Adrenal gland (tissue), 12 donors: ENCODE results near the gene KMT2C. TPM values are rescaled to one million over a fixed set of nuclear protein-coding genes. Genes with fewer than 3 reads are reported as not detected.

Experiments
- DNase-seq, 7 donors: peaks; one replicate each; pipeline ENCODE4 v3.0.0-alpha.2; 2019 to 2020
- H3K27ac ChIP-seq, 5 donors: fragments of 200-600 bp; sonication (generic) in 4 of 5; 1 replicate in 3 of 5; 2 replicates in 2 of 5; pipeline versions ENCODE4 v1.5.1 to v1.8.0; 2016 to 2020; ENCODE audit warnings: mild to moderate bottlenecking in 1 of 5
- H3K27me3 ChIP-seq: fragments of 200-600 bp; 2 replicates; pipeline ENCODE4 v1.8.0; 2021
- H3K36me3 ChIP-seq, 2 donors: fragments of 200-600 bp; replicated peaks in 1 of 2; 1 replicate in 1 of 2; 2 replicates in 1 of 2; pipeline versions ENCODE4 v1.5.1 to v1.8.0; 2018 to 2022
- H3K4me1 ChIP-seq, 2 donors: fragments of 200-600 bp; replicated peaks in 1 of 2; 1 replicate in 1 of 2; 2 replicates in 1 of 2; pipeline versions ENCODE4 v1.5.1 to v1.8.0; 2018 to 2021
- H3K4me3 ChIP-seq, 4 donors: fragments of 200-600 bp; sonication (generic) in 3 of 4; one replicate each; pipeline ENCODE4 v1.5.1; 2016 to 2018
- H3K9me3 ChIP-seq, 3 donors: fragments of 200-600 bp; sonication (generic) in 1 of 3; replicated peaks in 1 of 3; 1 replicate in 2 of 3; 2 replicates in 1 of 3; pipeline versions ENCODE4 v1.5.1 to v1.8.0; 2016 to 2021
- CTCF ChIP-seq, 6 experiments: fragments of 450-650 bp in 4 of 6; fragments of 200-600 bp in 2 of 6; sonication (generic) in 1 of 6; IDR thresholded peaks; 1 replicate in 5 of 6; 2 replicates in 1 of 6; pipeline versions ENCODE4 v1.5.1 to v1.8.0; 2016 to 2021; ENCODE audit warnings: antibody characterized with exemption in 6 of 6, mild to moderate bottlenecking in 2 of 6, moderate library complexity in 1 of 6
- POLR2A ChIP-seq, 2 donors: fragments of 450-650 bp; IDR thresholded peaks; one replicate each; pipeline ENCODE4 v1.6.1; 2017; ENCODE audit warnings: antibody characterized with exemption in 2 of 2, mild to moderate bottlenecking in 2 of 2, moderate library complexity in 1 of 2
- WGBS, 4 donors: extraction: QIAGEN DNeasy Blood & Tissue Kit in 2 of 4; methylation state at CpG; one replicate each; pipeline versions ENCODE4 v1.1.5 to v1.1.7; 2013 to 2017; 5-methylcytosine and 5-hydroxymethylcytosine counted together
- intact Hi-C, 2 donors: fragments of 100-400 bp; cut with DNase I; formaldehyde crosslinking; loops; one replicate each; pipeline versions ENCODE4 v1.14.1 to v1.15.0; 2022 to 2023
- polyA plus RNA-seq, 3 donors: library from polyadenylated mRNA; stranded (reverse); fragments of 200-250 nt in 2 of 3; fragments of 350-450 nt in 1 of 3; fragmentation: Illumina TruSeq in 1 of 3; extraction: RNeasy Lipid Tissue Mini Kit (QIAGEN cat#74804) in 1 of 3; gene quantifications; one replicate each; pipeline ENCODE4 v1.2.3, GENCODE V29; 2013 to 2014
- total RNA-seq, 9 donors: library from RNA; depleted of rRNA in 4 of 9; stranded (reverse); fragments of >200 nt in 4 of 9; fragments of 120-200 nt in 1 of 9; fragmentation: NEBNext Ultra II Directional in 1 of 9; extraction: Animal tissue kit (Norgen Biotek cat#: 25700) in 1 of 9; gene quantifications; one replicate each; pipeline versions ENCODE4 v1.1.0 to v1.2.4, GENCODE V29; 2013 to 2023
- donor health status: healthy with polysubstance abuse.
- donor health status: Bipolar disorder and iron deficiency.
- donor health status: DM: yes; HTN: yes; CAD: no.
- donor health status: DM: no; HTN: no; CAD: no.
- donor health status: DM: no; HTN: no; CAD: no.
- donor health status: DM: yes; HTN: yes; CAD: no.

KMT2C gene
- total and polyA plus RNA-seq, 12 donors, result 6.9 to 105 (median 55.6) TPM

DNA sequence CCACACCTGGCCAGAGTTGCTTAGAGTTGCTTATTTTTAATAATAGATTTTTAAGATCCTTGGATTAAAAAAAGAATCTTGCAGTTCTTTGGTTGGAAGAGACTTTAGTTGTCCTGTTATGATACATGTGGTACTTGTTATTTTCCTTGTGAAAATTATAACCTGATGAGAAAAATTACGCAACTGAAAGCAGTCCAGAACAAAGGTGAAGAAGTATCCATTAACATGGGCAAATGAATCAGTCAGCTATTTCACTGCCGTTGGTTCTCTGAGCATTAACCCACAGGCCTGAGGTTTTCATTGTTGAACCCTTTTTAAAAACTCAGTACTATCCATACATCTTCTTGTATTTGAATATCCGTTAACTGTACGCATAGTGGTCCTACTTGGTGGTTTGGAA, 342.1 kb downstream of the KMT2C start:
- no peaks in the 10 kb centered on the region for H3K27me3 ChIP-seq

DNA sequence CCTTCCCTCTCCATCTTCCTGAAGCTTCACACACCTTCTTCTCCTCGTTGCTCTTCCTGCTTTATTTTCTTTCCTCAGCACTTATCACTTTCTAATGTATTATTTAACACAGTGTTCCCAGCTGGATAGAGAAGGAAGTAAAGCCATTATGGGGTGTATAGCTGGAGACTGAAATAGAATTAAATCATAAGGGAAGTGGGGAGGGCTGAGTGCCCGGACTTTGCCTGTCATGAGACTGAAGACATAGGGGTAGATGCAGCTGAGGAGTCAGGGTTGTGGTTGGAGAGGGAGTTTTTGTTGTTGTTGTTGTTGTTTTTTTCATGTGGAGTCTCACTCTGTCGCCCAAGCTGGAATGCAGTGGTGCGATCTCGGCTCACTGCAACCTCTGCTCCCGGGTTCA, 345.1 kb downstream of the KMT2C start:
- H3K27ac ChIP-seq, result no peak overlapping the region
- no peaks in the 10 kb centered on the region for H3K27me3 ChIP-seq
- TF ChIP-seq POLR2A (IDR thresholded peaks at IDR 0.05), result no peak
- no peak for TF ChIP-seq CTCF (IDR thresholded peaks at IDR 0.05)
- 83 to 92% (median 90%) methylated on average over 6 of the region's 6 CpGs for WGBS, 4 donors
- H3K36me3 ChIP-seq, result no peaks in the 10 kb centered on the region
- H3K9me3 ChIP-seq, result peaks cover 0 to 4% (median 4%) of the 10 kb centered on the region in 3 donors
- DNase-seq, result peak in 1 of 7 donors; percentile 12
- intact Hi-C loops, result no loop called here
- no peak overlapping the region for H3K4me3 ChIP-seq
- H3K4me1 ChIP-seq, result peaks cover 0 to 8% of the 10 kb centered on the region in 2 donors

More for the DNA sequence above, 342.1 kb downstream of the KMT2C start:
- DNase-seq, result no peak
- Histone ChIP-seq H3K4me3 (no peak overlapping the region), H3K4me1 (peaks cover 0 to 8% of the 10 kb centered on the region in 2 donors), H3K36me3 (no peaks in the 10 kb centered on the region), H3K27ac (no peak overlapping the region), H3K9me3 (peaks cover 0 to 4% (median 0%) of the 10 kb centered on the region in 3 donors)
- no peak for TF ChIP-seq CTCF (IDR thresholded peaks at IDR 0.05)
- no peak for TF ChIP-seq POLR2A (IDR thresholded peaks at IDR 0.05)
- WGBS, 4 donors, result 94 to 98% (median 94%) methylated on average over 4 of the region's 4 CpGs
- intact Hi-C loops, result no loop called here

DNA sequence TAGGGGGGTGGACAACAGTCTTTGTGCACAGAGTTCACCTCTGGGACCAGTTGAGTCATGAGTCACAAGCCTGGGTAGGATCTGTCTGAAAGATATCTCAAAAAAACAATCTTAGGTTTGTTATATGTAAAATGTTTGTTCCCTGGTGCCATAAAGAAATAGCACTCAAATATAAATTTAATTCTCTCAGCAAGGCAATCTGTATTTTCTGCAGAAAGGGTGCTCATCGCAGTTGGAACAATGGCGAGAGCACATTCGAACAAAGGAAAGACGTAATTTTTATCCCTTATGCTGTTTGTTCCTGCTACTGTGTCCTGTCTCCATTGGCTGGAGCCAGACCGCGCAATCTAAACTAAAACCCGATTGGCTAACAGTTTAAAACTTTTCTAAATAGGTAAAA, 346.6 kb downstream of the KMT2C start:
- WGBS, 4 donors, result 96 to 97% (median 97%) methylated on average over 7 of the region's 7 CpGs

GRCh38 chr7:152086513-152086912, 349.3 kb downstream of the KMT2C start:
- DNase-seq, result no peak
- intact Hi-C loops, result no loop called here
- no peak overlapping the region for H3K4me3 ChIP-seq
- H3K27ac ChIP-seq, result no peak overlapping the region
- TF ChIP-seq CTCF (IDR thresholded peaks at IDR 0.05) (no peak), POLR2A (IDR thresholded peaks at IDR 0.05) (no peak)
- H3K9me3 ChIP-seq, result peaks cover 0 to 4% (median 4%) of the 10 kb centered on the region in 3 donors
- no peaks in the 10 kb centered on the region for H3K36me3 ChIP-seq
- peaks cover 1 to 8% of the 10 kb centered on the region in 2 donors for H3K4me1 ChIP-seq
- H3K27me3 ChIP-seq, result no peaks in the 10 kb centered on the region
- WGBS, 4 donors, result 38 to 59% (median 45%) methylated on average over 1 of the region's 1 CpG

More for the DNA sequence above, 346.6 kb downstream of the KMT2C start:
- TF ChIP-seq CTCF (IDR thresholded peaks at IDR 0.05) (no peak), POLR2A (IDR thresholded peaks at IDR 0.05) (no peak)
- Histone ChIP-seq H3K9me3 (peaks cover 0 to 4% (median 4%) of the 10 kb centered on the region in 3 donors), H3K4me1 (peaks cover 0 to 8% of the 10 kb centered on the region in 2 donors), H3K27ac (no peak overlapping the region), H3K36me3 (no peaks in the 10 kb centered on the region), H3K27me3 (no peaks in the 10 kb centered on the region), H3K4me3 (no peak overlapping the region)
- intact Hi-C loops, result no loop called here
- no peak for DNase-seq
